Glutamatergic neuron (in vitro differentiated cells): ENCODE data around the gene TNFRSF13B. TPM values are rescaled to one million over a fixed set of nuclear protein-coding genes. Genes with fewer than 3 reads are reported as not detected.

ENCODE experiments used
- DNase-seq: peaks from one replicate; pipeline ENCODE4 v3.0.0; 2022
- H3K27ac Mint-ChIP-seq: one replicate; pipeline ENCODE4 v1.8.0; 2020; ENCODE audit warnings: mild to moderate bottlenecking, mixed read lengths, inconsistent platforms; ENCODE audit not compliant: unreplicated experiment
- H3K27me3 Mint-ChIP-seq: one replicate; pipeline ENCODE4 v1.8.0; 2020; ENCODE audit warnings: mild to moderate bottlenecking, moderate library complexity, mixed read lengths, inconsistent platforms; ENCODE audit not compliant: unreplicated experiment
- H3K36me3 Mint-ChIP-seq: one replicate; pipeline ENCODE4 v1.8.0; 2020; ENCODE audit warnings: mild to moderate bottlenecking, mixed read lengths, inconsistent platforms; ENCODE audit not compliant: unreplicated experiment
- H3K4me1 Mint-ChIP-seq: one replicate; pipeline ENCODE4 v1.8.0; 2020; ENCODE audit warnings: mild to moderate bottlenecking, low read depth, mixed read lengths, inconsistent platforms; ENCODE audit not compliant: unreplicated experiment
- H3K4me3 Mint-ChIP-seq: one replicate; pipeline ENCODE4 v1.8.0; 2020; ENCODE audit warnings: mild to moderate bottlenecking, mixed read lengths, inconsistent platforms; ENCODE audit not compliant: unreplicated experiment
- H3K9me3 Mint-ChIP-seq: one replicate; pipeline ENCODE4 v1.8.0; 2020; ENCODE audit warnings: mild to moderate bottlenecking, moderate library complexity, mixed read lengths, inconsistent platforms; ENCODE audit not compliant: unreplicated experiment
- CTCF ChIP-seq: fragments of 200-600 bp; sonication (generic); IDR thresholded peaks from one replicate; pipeline ENCODE4 v1.5.0; 2021; ENCODE audit not compliant: partially characterized antibody, unreplicated experiment
- total RNA-seq: library from RNA; stranded (reverse); fragmentation: NEBNext Ultra II Directional; extraction: Animal tissue kit (Norgen Biotek cat#: 25700); gene quantifications from one replicate; pipeline ENCODE4 v1.2.1, GENCODE V29; 2021; ENCODE audit not compliant: unreplicated experiment

Gene TNFRSF13B
- total RNA-seq, 1 donor from 2014 or later = not detected

GRCh38 chr17:16931318-16932060 is 40.4 kb downstream of the TNFRSF13B start:
- Mint-ChIP-seq H3K4me3 (no peak overlapping the region), H3K36me3 (no peaks in the 10 kb centered on the region), H3K27me3 (peaks cover 6% of the 10 kb centered on the region), H3K9me3 (peaks cover 8% of the 10 kb centered on the region), H3K4me1 (no peaks in the 10 kb centered on the region), H3K27ac (no peak overlapping the region)
- no peak for TF ChIP-seq CTCF
- no peak for DNase-seq

GRCh38 chr17:16930571-16931317 is 41.2 kb downstream of the TNFRSF13B start:
- peaks cover 6% of the 10 kb centered on the region for H3K9me3 Mint-ChIP-seq
- no peak overlapping the region for H3K27ac Mint-ChIP-seq
- no peak for TF ChIP-seq CTCF
- no peak for DNase-seq
- no peaks in the 10 kb centered on the region for H3K36me3 Mint-ChIP-seq
- no peaks in the 10 kb centered on the region for H3K4me1 Mint-ChIP-seq
- H3K4me3 Mint-ChIP-seq = no peak overlapping the region
- H3K27me3 Mint-ChIP-seq = peaks cover 6% of the 10 kb centered on the region

- Mint-ChIP-seq H3K27ac (no peak overlapping the region), H3K36me3 (no peaks in the 10 kb centered on the region), H3K27me3 (peaks cover 1% of the 10 kb centered on the region), H3K4me3 (no peak overlapping the region), H3K4me1 (no peaks in the 10 kb centered on the region), H3K9me3 (peaks cover 7% of the 10 kb centered on the region)
- no peak for TF ChIP-seq CTCF
- DNase-seq = no peak
Observed at GRCh38 chr17:16929757-16930520, 42.0 kb downstream of the TNFRSF13B start.

- H3K4me3 Mint-ChIP-seq = no peak overlapping the region
- peaks cover 1% of the 10 kb centered on the region for H3K27me3 Mint-ChIP-seq
- peaks cover 7% of the 10 kb centered on the region for H3K9me3 Mint-ChIP-seq
- no peak for TF ChIP-seq CTCF
- H3K36me3 Mint-ChIP-seq = no peaks in the 10 kb centered on the region
- no peak for DNase-seq
- H3K4me1 Mint-ChIP-seq = no peaks in the 10 kb centered on the region
- peak overlapping the region; percentile 57 for H3K27ac Mint-ChIP-seq
Observed at GRCh38 chr17:16929035-16929680, 42.8 kb downstream of the TNFRSF13B start.
